OCI-LY3 (cell line): ENCODE results near the gene CCDC9B.

Source experiments
- H2AFZ ChIP-seq: fragments of 200-600, 300-600 bp; shearing (Covaris generic); 2 replicates; pipeline ENCODE4 v1.6.0; 2014; ENCODE audit warnings: antibody characterized with exemption, low read depth, low read length
- H3K27ac ChIP-seq: fragments of 200-600, 300-600 bp; sonication (generic); 2 replicates; pipeline ENCODE4 v1.5.1; 2014; ENCODE audit warnings: mild to moderate bottlenecking, low read length, moderate library complexity, mixed read lengths
- H3K27me3 ChIP-seq: fragments of 200-600, 300-600 bp; sonication (generic); 2 replicates; pipeline ENCODE4 v1.6.1; 2014; ENCODE audit warnings: low read depth, low read length, mixed read lengths
- H3K36me3 ChIP-seq: fragments of 200-600, 300-600 bp; sonication (generic); replicated peaks from 2 replicates; pipeline ENCODE3; 2014; ENCODE audit warnings: low read depth, low read length, mixed read lengths
- H3K4me1 ChIP-seq: fragments of 300-600, 200-600 bp; sonication (generic); 2 replicates; pipeline ENCODE4 v1.6.1; 2014; ENCODE audit warnings: low read length, mixed read lengths
- H3K4me2 ChIP-seq: fragments of 200-600, 300-600 bp; sonication (generic); 2 replicates; pipeline ENCODE4 v1.6.1; 2014; ENCODE audit warnings: low read length, mixed read lengths
- H3K4me3 ChIP-seq: fragments of 300-600, 200-600 bp; sonication (generic); 2 replicates; pipeline ENCODE4 v1.5.1; 2014; ENCODE audit warnings: antibody characterized with exemption, mild to moderate bottlenecking, low read length, moderate library complexity
- H3K79me2 ChIP-seq: fragments of 300-600, 200-600 bp; shearing (Covaris generic); 2 replicates; pipeline ENCODE4 v1.6.1; 2014; ENCODE audit warnings: mild to moderate bottlenecking, low read length, mixed read lengths
- H3K9ac ChIP-seq: fragments of 300-600, 200-600 bp; shearing (Covaris generic); 2 replicates; pipeline ENCODE4 v1.6.0; 2014; ENCODE audit warnings: mild to moderate bottlenecking, low read length, moderate library complexity
- H3K9me3 ChIP-seq: fragments of 200-600, 300-600 bp; shearing (Covaris generic); 2 replicates; pipeline ENCODE4 v1.6.1; 2014; ENCODE audit warnings: low read length, mixed read lengths; ENCODE audit not compliant: insufficient read depth
- H4K20me1 ChIP-seq: fragments of 200-600, 300-600 bp; sonication (generic); 2 replicates; pipeline ENCODE4 v1.6.1; 2016; ENCODE audit warnings: low read length, mixed read lengths; ENCODE audit not compliant: insufficient read depth
- EZH2phosphoT487 ChIP-seq: fragments of 200-600 bp; shearing (Covaris generic); IDR thresholded peaks from 2 replicates; pipeline ENCODE4 v1.6.1; 2018; ENCODE audit warnings: antibody characterized with exemption, mixed run types, low read depth
- TF ChIP-seq, protein P1 (sequence below): fragments of 200-600, 300-600 bp; sonication (generic); IDR thresholded peaks from 2 replicates; pipeline ENCODE4 v1.5.1; 2014; ENCODE audit warnings: antibody characterized with exemption, low read length, low read depth

The CCDC9B gene

DNA sequence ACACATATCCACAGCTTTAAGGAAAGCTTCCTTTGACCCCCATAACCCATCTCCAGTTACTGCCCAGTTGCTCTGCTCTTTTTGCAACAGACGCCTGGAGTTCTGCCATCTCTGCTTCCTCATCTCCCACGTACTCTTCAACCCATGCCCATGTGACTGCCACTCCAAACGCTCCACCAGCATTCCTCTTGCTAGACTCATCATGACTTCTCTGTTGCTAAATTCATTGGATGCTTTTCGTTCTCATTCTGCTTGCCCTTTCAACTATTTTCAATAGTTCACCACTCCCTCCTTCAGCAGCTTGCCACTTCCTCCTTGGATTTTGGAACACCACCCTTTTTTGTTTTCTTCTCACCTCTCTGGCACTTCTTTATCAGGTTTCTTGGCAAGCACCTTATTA is 39.1 kb upstream of the CCDC9B start:
- peaks cover 21% of the 10 kb centered on the region for H3K79me2 ChIP-seq
- H3K27me3 ChIP-seq, result no peaks in the 10 kb centered on the region
- H3K9ac ChIP-seq, result no peak overlapping the region
- H3K4me3 ChIP-seq, result no peak overlapping the region
- H2AFZ ChIP-seq, result peak overlapping the region; percentile 12; the same call in 1 of the 2 replicates
- H4K20me1 ChIP-seq, result no peaks in the 10 kb centered on the region
- H3K4me2 ChIP-seq, result no peak overlapping the region
- H3K27ac ChIP-seq, result no peak overlapping the region
- H3K9me3 ChIP-seq, result no peaks in the 10 kb centered on the region
- no peak for TF ChIP-seq EZH2phosphoT487
- TF ChIP-seq, protein P1, sequence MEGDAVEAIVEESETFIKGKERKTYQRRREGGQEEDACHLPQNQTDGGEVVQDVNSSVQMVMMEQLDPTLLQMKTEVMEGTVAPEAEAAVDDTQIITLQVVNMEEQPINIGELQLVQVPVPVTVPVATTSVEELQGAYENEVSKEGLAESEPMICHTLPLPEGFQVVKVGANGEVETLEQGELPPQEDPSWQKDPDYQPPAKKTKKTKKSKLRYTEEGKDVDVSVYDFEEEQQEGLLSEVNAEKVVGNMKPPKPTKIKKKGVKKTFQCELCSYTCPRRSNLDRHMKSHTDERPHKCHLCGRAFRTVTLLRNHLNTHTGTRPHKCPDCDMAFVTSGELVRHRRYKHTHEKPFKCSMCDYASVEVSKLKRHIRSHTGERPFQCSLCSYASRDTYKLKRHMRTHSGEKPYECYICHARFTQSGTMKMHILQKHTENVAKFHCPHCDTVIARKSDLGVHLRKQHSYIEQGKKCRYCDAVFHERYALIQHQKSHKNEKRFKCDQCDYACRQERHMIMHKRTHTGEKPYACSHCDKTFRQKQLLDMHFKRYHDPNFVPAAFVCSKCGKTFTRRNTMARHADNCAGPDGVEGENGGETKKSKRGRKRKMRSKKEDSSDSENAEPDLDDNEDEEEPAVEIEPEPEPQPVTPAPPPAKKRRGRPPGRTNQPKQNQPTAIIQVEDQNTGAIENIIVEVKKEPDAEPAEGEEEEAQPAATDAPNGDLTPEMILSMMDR, result no peak
- peaks cover 8% of the 10 kb centered on the region; the same call in 1 of the 2 replicates for H3K4me1 ChIP-seq
- H3K36me3 ChIP-seq, result peaks cover 9% of the 10 kb centered on the region

DNA sequence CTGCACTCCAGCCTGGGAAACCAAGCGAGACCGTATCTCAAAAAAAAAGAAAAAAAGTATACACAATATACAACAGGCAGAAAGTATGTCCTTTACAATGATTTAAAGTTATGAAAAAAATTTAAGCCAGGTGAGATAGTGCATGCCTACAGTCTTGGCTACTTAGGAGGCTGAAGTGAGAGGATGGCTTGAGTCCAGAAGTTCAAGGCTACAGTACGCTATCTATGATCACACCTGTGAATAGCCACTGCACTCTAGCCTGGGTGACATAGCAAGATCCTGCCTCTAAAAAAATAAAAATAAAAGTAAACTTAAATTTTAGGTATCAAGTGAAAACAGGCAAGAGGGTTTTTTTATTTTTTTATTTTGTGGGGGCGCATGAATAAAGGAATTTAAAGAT is 38.6 kb upstream of the CCDC9B start:
- Histone ChIP-seq H3K27ac (no peak overlapping the region), H3K4me1 (peaks cover 8% of the 10 kb centered on the region; the same call in 1 of the 2 replicates), H3K4me2 (no peak overlapping the region), H3K36me3 (peaks cover 5% of the 10 kb centered on the region), H3K9me3 (no peaks in the 10 kb centered on the region), H3K4me3 (no peak overlapping the region), H3K9ac (no peak overlapping the region), H4K20me1 (no peaks in the 10 kb centered on the region), H3K79me2 (peaks cover 16% of the 10 kb centered on the region), H3K27me3 (no peaks in the 10 kb centered on the region), H2AFZ (no peak overlapping the region)
- TF ChIP-seq, protein P1, result no peak
- TF ChIP-seq EZH2phosphoT487, result no peak

DNA sequence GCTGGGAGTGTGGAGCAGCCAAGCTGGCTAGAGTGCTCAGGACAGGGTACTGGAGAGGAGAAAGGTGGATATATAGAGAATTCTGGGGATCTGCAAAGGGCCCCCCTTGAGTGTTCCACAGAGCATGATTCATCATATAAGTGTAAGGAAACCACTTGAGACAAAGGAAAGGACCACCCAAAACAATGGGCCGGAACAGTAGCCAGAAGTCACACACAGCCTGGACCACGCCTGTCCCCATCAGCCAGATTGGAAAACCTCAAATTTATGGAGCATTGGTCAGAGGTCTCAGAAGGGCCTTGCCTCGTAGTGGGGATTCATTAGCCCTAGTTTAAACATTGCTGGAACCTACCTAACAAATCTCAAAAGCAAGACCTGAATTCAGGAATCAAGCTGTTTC is 36.9 kb upstream of the CCDC9B start:
- no peak overlapping the region for H3K9ac ChIP-seq
- H3K4me2 ChIP-seq, result no peak overlapping the region
- H3K4me3 ChIP-seq, result no peak overlapping the region
- no peaks in the 10 kb centered on the region for H4K20me1 ChIP-seq
- H3K79me2 ChIP-seq, result no peaks in the 10 kb centered on the region
- peaks cover 12% of the 10 kb centered on the region for H3K4me1 ChIP-seq
- H3K9me3 ChIP-seq, result no peaks in the 10 kb centered on the region
- no peak overlapping the region for H3K27ac ChIP-seq
- H3K27me3 ChIP-seq, result no peaks in the 10 kb centered on the region
- H2AFZ ChIP-seq, result no peak overlapping the region
- TF ChIP-seq EZH2phosphoT487, result no peak
- TF ChIP-seq, protein P1, result no peak
- H3K36me3 ChIP-seq, result no peaks in the 10 kb centered on the region

DNA sequence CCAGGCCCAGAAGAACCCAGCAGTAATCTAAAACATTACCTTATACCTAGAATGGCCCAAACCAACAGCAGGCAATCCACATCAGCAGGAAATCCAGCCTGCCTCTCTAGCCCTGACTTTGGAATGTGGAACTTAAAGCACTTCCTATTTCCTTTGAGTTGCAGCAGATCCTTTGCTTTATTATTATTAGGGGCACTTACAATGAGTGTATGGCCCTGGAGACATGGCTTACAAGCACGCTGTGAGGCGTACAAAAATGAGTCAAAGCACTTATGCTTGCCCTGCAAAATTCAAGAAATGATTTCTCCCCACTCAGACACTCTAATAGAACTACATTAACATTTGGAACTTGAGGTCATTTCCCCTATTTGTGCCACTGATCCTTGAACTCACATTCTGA is 32.2 kb upstream of the CCDC9B start:
- Histone ChIP-seq H3K4me2 (peak overlapping the region; percentile 9; the same call in 1 of the 2 replicates), H3K27ac (no peak overlapping the region)
- no peak for TF ChIP-seq EZH2phosphoT487
- TF ChIP-seq, protein P1, result no peak

More for the DNA sequence above, 32.2 kb upstream of the CCDC9B start:
- Histone ChIP-seq H3K4me3 (no peak overlapping the region), H3K79me2 (no peaks in the 10 kb centered on the region), H4K20me1 (no peaks in the 10 kb centered on the region), H3K9me3 (no peaks in the 10 kb centered on the region), H3K9ac (no peak overlapping the region), H2AFZ (no peak overlapping the region), H3K4me1 (peaks cover 20% of the 10 kb centered on the region), H3K27me3 (peaks cover 10% of the 10 kb centered on the region; the same call in 1 of the 2 replicates), H3K36me3 (no peaks in the 10 kb centered on the region)
